ENCODE data around the gene PLEKHM1.
A peak's percentile ranks its signal among the peaks of the same experiment; 100 is the strongest.

Gene PLEKHM1

GRCh38 chr17:45430738-45431530 is 59.6 kb downstream of the PLEKHM1 start:
- no peak for DNase-seq (ENCODE audit: extremely low read depth, low read depth)
- no peak for TF ChIP-seq CTCF (IDR thresholded peaks at IDR 0.05; ENCODE audit: low read depth, low read length)

GRCh38 chr17:45430006-45430737 is 60.3 kb downstream of the PLEKHM1 start:
- DNase-seq (ENCODE audit: extremely low read depth, low read depth): no peak
- TF ChIP-seq CTCF (IDR thresholded peaks at IDR 0.05; ENCODE audit: low read depth, low read length): no peak

GRCh38 chr17:45429339-45430005 is 61.0 kb downstream of the PLEKHM1 start:
- no peak for TF ChIP-seq CTCF (IDR thresholded peaks at IDR 0.05; ENCODE audit: low read depth, low read length)
- no peak for DNase-seq (ENCODE audit: extremely low read depth, low read depth)

- TF ChIP-seq CTCF (IDR thresholded peaks at IDR 0.05; ENCODE audit: low read depth, low read length): no peak
- no peak for DNase-seq (ENCODE audit: extremely low read depth, low read depth)
Measured at GRCh38 chr17:45428931-45429338, 61.6 kb downstream of the PLEKHM1 start.

GRCh38 chr17:45428050-45428617 is 62.4 kb downstream of the PLEKHM1 start:
- TF ChIP-seq CTCF (IDR thresholded peaks at IDR 0.05; ENCODE audit: low read depth, low read length): peak; percentile 97
- no peak for DNase-seq (ENCODE audit: extremely low read depth, low read depth)

- no peak for TF ChIP-seq CTCF (IDR thresholded peaks at IDR 0.05; ENCODE audit: low read depth, low read length)
- DNase-seq (ENCODE audit: extremely low read depth, low read depth): no peak
Measured at GRCh38 chr17:45427181-45427835, 63.2 kb downstream of the PLEKHM1 start.
